K562 (cell line): Measurements from ENCODE around the gene CPT1A. TPM values are rescaled to one million over a fixed set of nuclear protein-coding genes. Genes with fewer than 3 reads are reported as not detected.
A peak's percentile ranks its signal among the peaks of the same experiment; 100 is the strongest.

Experiments
- ATAC-seq: fragments of 200-7000 bp; cut with Tn5 transposase; 3 replicates; pipeline ENCODE4 v1.9.1; 2020; ENCODE audit warnings: moderate library complexity
- BruUV-seq: library from RNA; stranded (reverse); fragments of 400-500 nt; replicated peaks from 2 replicates; lab custom pipeline; 2021; lab: Mats Ljungman, UMichigan
- CTCF ChIA-PET: fragments of 300-600 bp; formaldehyde crosslinking; extraction: SDS; loops from one replicate; lab custom pipeline; 2021; ENCODE audit warnings: low intra/inter-chr PET ratio; lab: Yijun Ruan, JAX
- POLR2A ChIA-PET: fragments of 300-600, 350-650 bp; sonication (Branson Sonifier 250); formaldehyde crosslinking; extraction: SDS; loops from one replicate; lab custom pipeline; 2021; ENCODE audit warnings: antibody characterized with exemption, inconsistent platforms; lab: Yijun Ruan, JAX
- DNase-seq, 4 experiments: peaks; one replicate each; pipeline versions ENCODE4 v3.0.0 to v3.0.0-alpha.2; 2011 to 2018; ENCODE audit warnings: low spot score in 3 of 4, mixed read lengths in 3 of 4; ENCODE audit errors: extremely low read depth in 1 of 4
- FAIRE-seq: peaks from 2 replicates; lab custom pipeline; 2011; peaks lifted over from hg19 to GRCh38; lab: Jason Lieb, UNC
- H2AFZ ChIP-seq: 2 replicates; pipeline ENCODE4 v1.6.0; 2011; ENCODE audit warnings: low read depth, low read length, control low read depth, inconsistent platforms
- H3K27ac ChIP-seq: fragments of 200-600 bp; 3 replicates; pipeline ENCODE4 v1.8.0; 2011; ENCODE audit warnings: low read depth, mild to moderate bottlenecking, control low read depth, inconsistent platforms, low read length, moderate library complexity, mixed read lengths; ENCODE audit errors: extremely low read depth
- H3K27me3 ChIP-seq, 2 experiments: fragments of 300-600 bp in 1 of 2; 2 replicates in 1 of 2; 3 replicates in 1 of 2; pipeline versions ENCODE4 v1.6.0 to v1.8.0; 2011; ENCODE audit warnings: inconsistent platforms in 2 of 2, low read length in 2 of 2, mild to moderate bottlenecking in 1 of 2, mixed read lengths in 1 of 2, moderate library complexity in 1 of 2; ENCODE audit not compliant: control insufficient read depth in 2 of 2, insufficient read depth in 2 of 2
- H3K36me3 ChIP-seq: fragments of 300-600 bp; 3 replicates; pipeline ENCODE4 v1.8.0; 2011; ENCODE audit warnings: mild to moderate bottlenecking, low read length, inconsistent platforms; ENCODE audit not compliant: control insufficient read depth, insufficient read depth
- H3K4me1 ChIP-seq, 2 experiments: fragments of 200-600 bp in 1 of 2; replicated peaks in 1 of 2; 2 replicates in 1 of 2; 3 replicates in 1 of 2; pipeline versions ENCODE4 v1.5.1 to v1.8.0; 2011; ENCODE audit warnings: inconsistent platforms in 2 of 2, low read length in 2 of 2, mild to moderate bottlenecking in 1 of 2, mixed read lengths in 1 of 2, moderate library complexity in 1 of 2; ENCODE audit not compliant: control insufficient read depth in 2 of 2, insufficient read depth in 2 of 2
- H3K4me2 ChIP-seq: 2 replicates; pipeline ENCODE4 v1.6.1; 2011; ENCODE audit warnings: low read length, control low read depth, inconsistent platforms, mixed read lengths; ENCODE audit not compliant: insufficient read depth
- H3K4me3 ChIP-seq: fragments of 200-600 bp; sonication (generic), shearing (Covaris generic); 2 replicates; pipeline ENCODE4 v1.5.1; 2016; ENCODE audit warnings: control low read depth, inconsistent platforms
- H3K79me2 ChIP-seq: fragments of 200-600 bp; 3 replicates; pipeline ENCODE4 v1.8.0; 2011; ENCODE audit warnings: low read length, inconsistent platforms; ENCODE audit not compliant: control insufficient read depth, insufficient read depth
- H3K9ac ChIP-seq, 2 experiments: 2 replicates each; pipeline versions ENCODE4 v1.6.0 to v1.6.1; 2011; ENCODE audit warnings: low read depth in 2 of 2, low read length in 2 of 2, control low read depth in 1 of 2, inconsistent platforms in 1 of 2, mild to moderate bottlenecking in 1 of 2, mixed read lengths in 1 of 2; ENCODE audit not compliant: insufficient read depth in 1 of 2
- H3K9me1 ChIP-seq: one replicate; pipeline ENCODE4 v1.6.0; 2011; ENCODE audit warnings: inconsistent platforms, mild to moderate bottlenecking, low read length, moderate library complexity; ENCODE audit not compliant: control insufficient read depth, insufficient read depth
- H3K9me3 ChIP-seq: replicated peaks from 2 replicates; pipeline ENCODE4 v1.5.1; 2011; ENCODE audit warnings: low read depth, low read length, inconsistent platforms; ENCODE audit not compliant: control insufficient read depth, insufficient read depth
- H4K20me1 ChIP-seq: replicated peaks from 2 replicates; pipeline ENCODE4 v1.6.1; 2011; ENCODE audit warnings: low read length, inconsistent platforms, mixed read lengths; ENCODE audit not compliant: control insufficient read depth, insufficient read depth
- BCL6 ChIP-seq: fragments of 250-450 bp; sonication (Bioruptor Pico); IDR thresholded peaks from 2 replicates; pipeline ENCODE4 v1.4.0; 2020
- DPF2 ChIP-seq: fragments of 450-650 bp; IDR thresholded peaks from 2 replicates; pipeline ENCODE4 v1.6.1; 2016
- POU5F1 ChIP-seq: fragments of 150-350 bp; IDR thresholded peaks from 2 replicates; pipeline ENCODE4 v1.6.1; 2014; ENCODE audit warnings: borderline replicate concordance, low read length, low read depth, mild to moderate bottlenecking; ENCODE audit not compliant: partially characterized antibody
- PRPF4 ChIP-seq: fragments of 200-400 bp; formaldehyde crosslinking; IDR thresholded peaks from one replicate; pipeline ENCODE4 v1.6.1; 2017; ENCODE audit warnings: low read length, low read depth, mild to moderate bottlenecking; ENCODE audit not compliant: insufficient read depth, poor library complexity, severe bottlenecking
- SNIP1 ChIP-seq: fragments of 450-650 bp; IDR thresholded peaks from 2 replicates; pipeline ENCODE4 v1.7.1; 2017; ENCODE audit warnings: low read depth, mild to moderate bottlenecking
- STAT5B ChIP-seq: fragments of 250-450 bp; sonication (Bioruptor Pico); IDR thresholded peaks from 2 replicates; pipeline ENCODE4 v1.8.0; 2021; ENCODE audit warnings: mild to moderate bottlenecking, inconsistent platforms
- ZBED1 ChIP-seq: IDR thresholded peaks from 2 replicates; pipeline ENCODE4 v1.6.1; 2014
- ZKSCAN3 ChIP-seq: fragments of 250-450 bp; sonication (Bioruptor Pico); IDR thresholded peaks from 2 replicates; pipeline ENCODE4 v1.4.0; 2020
- ZNF551 ChIP-seq: fragments of 250-450 bp; sonication (Bioruptor Pico); IDR thresholded peaks from 2 replicates; pipeline ENCODE4 v1.5.0; 2021; ENCODE audit warnings: mild to moderate bottlenecking, moderate library complexity
- ZNF699 ChIP-seq: fragments of 250-450 bp; sonication (Bioruptor Pico); IDR thresholded peaks from 2 replicates; pipeline ENCODE4 v1.8.0; 2021; ENCODE audit warnings: mild to moderate bottlenecking, moderate library complexity; ENCODE audit not compliant: insufficient replicate concordance
- WGBS: fragments of 100-300 bp; shearing (Covaris generic); methylation state at CpG from one replicate; pipeline ENCODE4 v1.1.6; 2016; ENCODE audit warnings: low coverage, mixed read lengths; ENCODE audit not compliant: insufficient coverage; ENCODE audit errors: missing lambda C conversion rate; 5-methylcytosine and 5-hydroxymethylcytosine counted together
- in situ Hi-C: fragments of 300-500 bp; cut with MboI; formaldehyde crosslinking; loops from 4 replicates; pipeline ENCODE4 v1.15.0; 2018; ENCODE audit warnings: inconsistent platforms, mixed read lengths
- intact Hi-C: fragments of 100-400 bp; cut with micrococcal nuclease; formaldehyde crosslinking; loops from 2 replicates; pipeline ENCODE4 v1.14.2; 2022
- polyA plus RNA-seq, 8 experiments: library from polyadenylated mRNA; depleted of rRNA in 4 of 8; stranded (reverse) in 5 of 8; unstranded in 3 of 8; fragments of >200 nt; fragmentation: Nextera tagmentation in 2 of 8; fragmentation: Illumina TruSeq in 1 of 8; extraction: Ambion mirVana in 2 of 8; extraction: Trizol in 1 of 8; gene quantifications; 2 replicates each; pipeline versions ENCODE4 v1.2.1 to v1.2.3, GENCODE V29; 2011 to 2014; ENCODE audit warnings: inconsistent platforms in 1 of 8, missing spikeins in 1 of 8
- total RNA-seq, 7 experiments: library from RNA; depleted of rRNA in 6 of 7; stranded (reverse); fragments of >200 nt in 6 of 7; fragmentation: Illumina TruSeq in 2 of 7; extraction: Trizol in 2 of 7; gene quantifications; 2 replicates each; pipeline versions ENCODE4 v1.2.1 to v1.2.3, GENCODE V29; 2011 to 2021; ENCODE audit warnings: low replicate concordance in 1 of 7

The CPT1A gene
- total and polyA plus RNA-seq, 9 of the 15 experiments (the other 6 are each of a cell fraction or from before 2014, with no cell fraction given), result 2.6 to 29.1 (median 12.3) TPM

DNA sequence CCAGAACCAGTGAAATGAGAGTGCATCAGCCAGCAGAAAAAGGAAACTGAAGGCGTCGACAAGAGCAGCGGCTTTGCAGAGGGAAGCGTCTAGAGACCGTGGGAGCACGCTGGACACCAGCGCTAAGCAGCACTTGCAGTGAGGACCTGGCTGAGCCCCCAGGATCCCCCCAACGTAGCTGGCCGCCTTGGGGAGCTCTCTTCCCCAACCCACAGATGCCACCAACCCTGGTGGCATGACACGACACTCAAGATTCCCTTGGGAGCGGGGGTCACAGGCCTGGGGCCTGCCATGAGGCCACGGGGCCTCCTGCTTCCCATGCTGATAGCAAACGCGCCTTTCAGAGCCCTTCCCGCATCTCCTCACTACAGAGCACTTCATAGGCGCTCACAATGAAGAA lies 77.0 kb downstream of the CPT1A start:
- TF ChIP-seq ZNF551 (CRISPR knock-in tag) (no peak), SNIP1 (no peak), ZBED1 (no peak), STAT5B (no peak), POU5F1 (no peak), ZNF699 (no peak), ZKSCAN3 (CRISPR knock-in tag) (no peak), DPF2 (no peak), PRPF4 (no peak), BCL6 (CRISPR knock-in tag) (no peak)
- no peak overlapping the region for H3K27ac ChIP-seq
- no peak overlapping the region for H3K4me2 ChIP-seq
- no peak overlapping the region for H3K4me3 ChIP-seq
- H3K9ac ChIP-seq, result peak overlapping the region in 1 of 2 experiments; percentile 22; a peak in 1 of 4 replicates
- in situ Hi-C loops, result no loop called here
- H2AFZ ChIP-seq, result no peak overlapping the region
- H3K27me3 ChIP-seq, result no peaks in the 10 kb centered on the region
- H3K79me2 ChIP-seq, result no peaks in the 10 kb centered on the region
- ATAC-seq (no peak), FAIRE-seq (no peak), DNase-seq (no peak)
- no peaks in the 10 kb centered on the region for H3K9me3 ChIP-seq
- H4K20me1 ChIP-seq, result no peaks in the 10 kb centered on the region
- H3K9me1 ChIP-seq, result no peaks in the 10 kb centered on the region
- ChIA-PET CTCF (no interaction called here), POLR2A (no interaction called here)
- H3K4me1 ChIP-seq, result peaks cover 0 to 6% of the 10 kb centered on the region in 2 experiments; a peak in 2 of 5 replicates
- no TSS peak for BruUV-seq
- peaks cover 10% of the 10 kb centered on the region; the same call in 2 of the 3 replicates for H3K36me3 ChIP-seq
- intact Hi-C loops, result no loop called here
- WGBS, result 77% methylated on average over 10 of the region's 16 CpGs
